Caco-2 (cell line): Measurements from ENCODE around the gene FAT1. TPM values are rescaled to one million over a fixed set of nuclear protein-coding genes. Genes with fewer than 3 reads are reported as not detected.
A peak's percentile ranks its signal among the peaks of the same experiment; 100 is the strongest.

Experiments used
- BruUV-seq: library from RNA; stranded (reverse); fragments of 400-500 nt; replicated peaks from 2 replicates; lab custom pipeline; 2021; lab: Mats Ljungman, UMichigan
- CTCF ChIA-PET: fragments of 300-600 bp; sonication (Branson Sonifier 250); formaldehyde crosslinking; loops from one replicate; lab custom pipeline; 2022; ENCODE audit warnings: antibody characterized with exemption; lab: Charles Lee
- POLR2A ChIA-PET: fragments of 300-600 bp; sonication (Branson Sonifier 250); formaldehyde crosslinking; loops from one replicate; lab custom pipeline; 2022; ENCODE audit warnings: antibody characterized with exemption; lab: Charles Lee
- DNase-seq, 2 experiments: peaks; one replicate each; pipeline versions ENCODE4 v3.0.0 to v3.0.0-alpha.2; 2020 to 2022
- H3K27me3 ChIP-seq: replicated peaks from 2 replicates; pipeline ENCODE4 v1.6.0; 2011; ENCODE audit warnings: low read length; ENCODE audit not compliant: control insufficient read depth, insufficient read depth
- H3K36me3 ChIP-seq: 2 replicates; pipeline ENCODE4 v1.5.1; 2011; ENCODE audit warnings: low read length; ENCODE audit not compliant: control insufficient read depth, insufficient read depth
- H3K4me1 ChIP-seq: fragments of 250-450 bp; sonication (Bioruptor Pico); 2 replicates; pipeline ENCODE4 v1.5.1; 2020; ENCODE audit warnings: mild to moderate bottlenecking
- H3K4me3 ChIP-seq: 2 replicates; pipeline ENCODE4 v1.5.1; 2011; ENCODE audit warnings: low read depth, mild to moderate bottlenecking, control low read depth, low read length
- H3K9me3 ChIP-seq: fragments of 250-450 bp; sonication (Bioruptor Pico); 2 replicates; pipeline ENCODE4 v1.5.1; 2020; ENCODE audit warnings: mild to moderate bottlenecking, moderate library complexity
- H3K27ac Mint-ChIP-seq: one replicate; pipeline ENCODE4 v1.8.0; 2022; ENCODE audit warnings: mixed read lengths; ENCODE audit not compliant: unreplicated experiment
- H3K27me3 Mint-ChIP-seq: one replicate; pipeline ENCODE4 v1.8.0; 2022; ENCODE audit warnings: mixed read lengths; ENCODE audit not compliant: insufficient read depth, unreplicated experiment
- H3K36me3 Mint-ChIP-seq: one replicate; pipeline ENCODE4 v1.8.0; 2022; ENCODE audit warnings: mild to moderate bottlenecking, mixed read lengths; ENCODE audit not compliant: insufficient read depth, unreplicated experiment
- H3K4me1 Mint-ChIP-seq: one replicate; pipeline ENCODE4 v1.8.0; 2022; ENCODE audit warnings: low read depth, mixed read lengths; ENCODE audit not compliant: unreplicated experiment
- H3K4me3 Mint-ChIP-seq: one replicate; pipeline ENCODE4 v1.8.0; 2022; ENCODE audit warnings: mild to moderate bottlenecking, moderate library complexity, mixed read lengths; ENCODE audit not compliant: unreplicated experiment
- H3K9me3 Mint-ChIP-seq: one replicate; pipeline ENCODE4 v1.8.0; 2022; ENCODE audit warnings: mixed read lengths; ENCODE audit not compliant: unreplicated experiment
- CTCF ChIP-seq, 2 experiments: fragments of 200-600 bp in 1 of 2; IDR thresholded peaks; 1 replicate in 1 of 2; 2 replicates in 1 of 2; pipeline versions ENCODE4 v1.5.1 to v1.8.0; 2011 to 2022; ENCODE audit warnings: antibody characterized with exemption in 1 of 2, control low read depth in 1 of 2, inconsistent platforms in 1 of 2, low read depth in 1 of 2, low read length in 1 of 2, mild to moderate bottlenecking in 1 of 2, moderate library complexity in 1 of 2; ENCODE audit not compliant: insufficient read depth in 1 of 2, severe bottlenecking in 1 of 2, unreplicated experiment in 1 of 2
- intact Hi-C: fragments of 100-400 bp; cut with micrococcal nuclease; formaldehyde crosslinking; loops from one replicate; pipeline ENCODE4 v1.10.0; 2022; ENCODE audit not compliant: unreplicated experiment
- total RNA-seq: library from RNA; stranded (reverse); gene quantifications from 2 replicates; pipeline ENCODE4 v1.2.3, GENCODE V29; 2022

FAT1 gene
- total RNA-seq, 1 experiment from 2014 or later: 135 TPM

GRCh38 chr4:186765138-186765537 is 41.5 kb upstream of the FAT1 start:
- no peak overlapping the region for H3K4me3 ChIP-seq
- H3K27me3 ChIP-seq: no peaks in the 10 kb centered on the region
- Mint-ChIP-seq H3K27me3 (no peaks in the 10 kb centered on the region), H3K36me3 (no peaks in the 10 kb centered on the region), H3K9me3 (no peaks in the 10 kb centered on the region), H3K27ac (peak overlapping the region; percentile 71), H3K4me3 (no peak overlapping the region), H3K4me1 (no peaks in the 10 kb centered on the region)
- POLR2A ChIA-PET: interaction anchor here (0.6 kb wide), 1 partner anchor 16 kb away, joined by 3 read pairs; no protein-coding TSS in a partner anchor
- intact Hi-C loops: loop anchor here (5.0 kb wide), 1 partner anchor 38 kb away; no protein-coding TSS in a partner anchor
- peaks cover 19% of the 10 kb centered on the region for H3K4me1 ChIP-seq
- CTCF ChIA-PET: no interaction called here
- TF ChIP-seq CTCF (IDR thresholded peaks at IDR 0.05; ENCODE audit: insufficient read depth in 1 of 2, low read depth in 1 of 2, low read length in 1 of 2, severe bottlenecking in 1 of 2, unreplicated experiment in 1 of 2): no peak
- no peaks in the 10 kb centered on the region for H3K9me3 ChIP-seq
- no TSS peak for BruUV-seq
- DNase-seq: peak; percentile 13 to 65
- H3K36me3 ChIP-seq: no peaks in the 10 kb centered on the region

DNA sequence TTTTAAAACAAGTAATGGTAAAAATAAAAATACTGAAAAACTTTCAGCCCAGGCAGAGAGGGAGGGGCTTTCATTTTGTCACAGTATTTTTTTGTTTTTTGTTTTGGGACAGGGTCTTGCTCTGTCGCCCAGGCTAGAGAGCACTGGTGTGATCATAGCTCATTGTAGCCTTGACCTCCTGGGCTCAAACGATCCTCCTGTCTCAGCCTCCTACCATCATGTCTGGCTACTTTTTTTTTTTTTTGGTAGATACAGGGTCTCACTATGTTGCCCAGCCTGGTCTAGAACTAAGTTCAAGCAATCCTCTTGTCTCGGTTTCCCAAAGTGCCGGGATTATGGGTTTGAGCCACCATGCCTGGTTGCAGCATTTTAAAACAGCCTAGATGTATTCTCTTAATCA is 40.8 kb upstream of the FAT1 start:
- TF ChIP-seq CTCF (IDR thresholded peaks at IDR 0.05; ENCODE audit: insufficient read depth in 1 of 2, low read depth in 1 of 2, low read length in 1 of 2, severe bottlenecking in 1 of 2, unreplicated experiment in 1 of 2): no peak
- H3K36me3 ChIP-seq: no peaks in the 10 kb centered on the region
- no peaks in the 10 kb centered on the region for H3K27me3 ChIP-seq
- H3K27me3 Mint-ChIP-seq: no peaks in the 10 kb centered on the region
- no peak overlapping the region for H3K4me3 Mint-ChIP-seq
- no TSS peak for BruUV-seq
- no peak overlapping the region for H3K27ac Mint-ChIP-seq
- H3K4me1 ChIP-seq: peaks cover 19% of the 10 kb centered on the region
- CTCF ChIA-PET: no interaction called here
- no peaks in the 10 kb centered on the region for H3K36me3 Mint-ChIP-seq
- DNase-seq: no peak
- POLR2A ChIA-PET: no interaction called here
- no peaks in the 10 kb centered on the region for H3K9me3 Mint-ChIP-seq
- no peak overlapping the region for H3K4me3 ChIP-seq
- H3K4me1 Mint-ChIP-seq: no peaks in the 10 kb centered on the region
- no peaks in the 10 kb centered on the region for H3K9me3 ChIP-seq
- intact Hi-C loops: no loop called here

DNA sequence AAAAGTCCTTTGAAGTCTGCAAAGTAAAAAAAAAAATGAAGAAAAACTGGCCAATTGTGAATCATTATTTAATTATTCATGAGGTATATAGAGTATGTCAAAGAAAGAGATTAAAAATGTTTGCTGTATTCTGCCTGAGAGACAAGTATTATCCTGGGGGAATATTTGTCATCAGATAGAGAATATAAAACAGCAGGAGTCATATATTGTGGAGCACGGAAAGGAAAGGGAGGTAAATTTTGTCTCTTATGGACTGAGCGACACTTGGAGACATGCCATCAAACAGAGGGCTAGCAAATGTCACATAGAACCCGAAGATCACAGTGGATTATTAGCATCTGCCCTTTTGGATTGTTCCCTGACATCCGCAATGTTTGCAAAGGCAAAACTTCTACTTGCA is 39.2 kb upstream of the FAT1 start:
- POLR2A ChIA-PET: no interaction called here
- no peaks in the 10 kb centered on the region for H3K27me3 ChIP-seq
- no peaks in the 10 kb centered on the region for H3K4me1 Mint-ChIP-seq
- no peak for DNase-seq
- intact Hi-C loops: no loop called here
- BruUV-seq: no TSS peak
- H3K9me3 Mint-ChIP-seq: no peaks in the 10 kb centered on the region
- H3K27ac Mint-ChIP-seq: no peak overlapping the region
- no peaks in the 10 kb centered on the region for H3K36me3 Mint-ChIP-seq
- H3K9me3 ChIP-seq: no peaks in the 10 kb centered on the region
- H3K4me3 Mint-ChIP-seq: no peak overlapping the region
- no peaks in the 10 kb centered on the region for H3K27me3 Mint-ChIP-seq
- no peak for TF ChIP-seq CTCF (IDR thresholded peaks at IDR 0.05; ENCODE audit: insufficient read depth in 1 of 2, low read depth in 1 of 2, low read length in 1 of 2, severe bottlenecking in 1 of 2, unreplicated experiment in 1 of 2)
- CTCF ChIA-PET: no interaction called here
- H3K4me3 ChIP-seq: no peak overlapping the region
- H3K36me3 ChIP-seq: no peaks in the 10 kb centered on the region
- H3K4me1 ChIP-seq: peaks cover 19% of the 10 kb centered on the region
